Muscle layer of duodenum (tissue), 2 donors: ENCODE measurements around the gene TTF2.
A peak's percentile ranks its signal among the peaks of the same experiment; 100 is the strongest.

Experiments used
- H3K27ac ChIP-seq: one replicate; pipeline ENCODE4 v1.7.0; 2013; ENCODE audit warnings: mild to moderate bottlenecking, low read length
- H3K27me3 ChIP-seq: one replicate; pipeline ENCODE4 v1.7.0; 2013; ENCODE audit warnings: low read depth, mild to moderate bottlenecking, control low read depth, low read length
- H3K36me3 ChIP-seq, 2 donors: one replicate each; pipeline ENCODE4 v1.7.0; 2013; ENCODE audit warnings: low read length in 2 of 2, control low read depth in 1 of 2, mild to moderate bottlenecking in 1 of 2; ENCODE audit not compliant: insufficient read depth in 2 of 2, control insufficient read depth in 1 of 2
- H3K4me1 ChIP-seq, 2 donors: one replicate each; pipeline ENCODE4 v1.7.0; 2013; ENCODE audit warnings: low read length in 2 of 2, mild to moderate bottlenecking in 2 of 2, control low read depth in 1 of 2, moderate library complexity in 1 of 2; ENCODE audit not compliant: insufficient read depth in 2 of 2, control insufficient read depth in 1 of 2
- H3K4me3 ChIP-seq, 2 donors: one replicate each; pipeline ENCODE4 v1.7.0; 2013; ENCODE audit warnings: low read length in 2 of 2, low read depth in 1 of 2, mild to moderate bottlenecking in 1 of 2
- H3K9me3 ChIP-seq, 2 donors: one replicate each; pipeline ENCODE4 v1.7.0; 2013; ENCODE audit warnings: low read length in 2 of 2, control low read depth in 1 of 2, mild to moderate bottlenecking in 1 of 2; ENCODE audit not compliant: control insufficient read depth in 1 of 2
- donor health status: healthy.

The TTF2 gene

GRCh38 chr1:117059678-117060440 is at the start of gene TTF2:
TSS of gene TTF2 (plus strand) at chr1:117060326. CDS start at chr1:117060347, 21 bp downstream.
- Histone ChIP-seq H3K4me1 (peaks cover 0 to 13% of the 10 kb centered on the region in 2 donors), H3K9me3 (no peaks in the 10 kb centered on the region), H3K27ac (peak within 1 kb of the TSS; percentile 87), H3K4me3 (peak within 1 kb of the TSS; percentile 88 to 98), H3K27me3 (no peaks in the 10 kb centered on the region), H3K36me3 (no peaks in the 10 kb centered on the region)

GRCh38 chr1:117011334-117011733 is 48.8 kb upstream of the TTF2 start:
- Histone ChIP-seq H3K4me3 (no peak overlapping the region), H3K36me3 (no peaks in the 10 kb centered on the region), H3K4me1 (no peaks in the 10 kb centered on the region), H3K9me3 (no peaks in the 10 kb centered on the region), H3K27ac (no peak overlapping the region), H3K27me3 (no peaks in the 10 kb centered on the region)

GRCh38 chr1:117013309-117013858 is 46.7 kb upstream of the TTF2 start:
- no peaks in the 10 kb centered on the region for H3K27me3 ChIP-seq

GRCh38 chr1:117014209-117014608 is 45.9 kb upstream of the TTF2 start:
- no peaks in the 10 kb centered on the region for H3K9me3 ChIP-seq
- H3K27ac ChIP-seq: no peak overlapping the region
- H3K36me3 ChIP-seq: peaks cover 0 to 3% of the 10 kb centered on the region in 2 donors
- no peak overlapping the region for H3K4me3 ChIP-seq
- no peaks in the 10 kb centered on the region for H3K4me1 ChIP-seq
- H3K27me3 ChIP-seq: no peaks in the 10 kb centered on the region

More at GRCh38 chr1:117013309-117013858, 46.7 kb upstream of the TTF2 start:
- H3K4me1 ChIP-seq: no peaks in the 10 kb centered on the region
- no peaks in the 10 kb centered on the region for H3K36me3 ChIP-seq
- no peak overlapping the region for H3K27ac ChIP-seq
- H3K4me3 ChIP-seq: no peak overlapping the region
- H3K9me3 ChIP-seq: no peaks in the 10 kb centered on the region

GRCh38 chr1:117015724-117016123 is 44.4 kb upstream of the TTF2 start:
- no peak overlapping the region for H3K4me3 ChIP-seq
- H3K36me3 ChIP-seq: peaks cover 0 to 3% of the 10 kb centered on the region in 2 donors
- no peaks in the 10 kb centered on the region for H3K9me3 ChIP-seq
- no peaks in the 10 kb centered on the region for H3K27me3 ChIP-seq
- no peak overlapping the region for H3K27ac ChIP-seq
- H3K4me1 ChIP-seq: no peaks in the 10 kb centered on the region

- H3K4me1 ChIP-seq: no peaks in the 10 kb centered on the region
- H3K27ac ChIP-seq: no peak overlapping the region
- H3K27me3 ChIP-seq: no peaks in the 10 kb centered on the region
- H3K4me3 ChIP-seq: no peak overlapping the region
- peaks cover 0 to 3% of the 10 kb centered on the region in 2 donors for H3K36me3 ChIP-seq
- H3K9me3 ChIP-seq: no peaks in the 10 kb centered on the region
Observed at GRCh38 chr1:117017062-117017461, 43.1 kb upstream of the TTF2 start.

- H3K9me3 ChIP-seq: no peaks in the 10 kb centered on the region
- H3K4me3 ChIP-seq: no peak overlapping the region
- no peak overlapping the region for H3K27ac ChIP-seq
- no peaks in the 10 kb centered on the region for H3K4me1 ChIP-seq
- no peaks in the 10 kb centered on the region for H3K27me3 ChIP-seq
- peaks cover 0 to 3% of the 10 kb centered on the region in 2 donors for H3K36me3 ChIP-seq
Observed at GRCh38 chr1:117017648-117018047, 42.5 kb upstream of the TTF2 start.

- H3K27ac ChIP-seq: no peak overlapping the region
Observed at GRCh38 chr1:117020526-117021156, 39.5 kb upstream of the TTF2 start.

GRCh38 chr1:117022114-117022513 is 38.0 kb upstream of the TTF2 start:
- Histone ChIP-seq H3K9me3 (no peaks in the 10 kb centered on the region), H3K4me1 (no peaks in the 10 kb centered on the region), H3K4me3 (no peak overlapping the region), H3K27me3 (no peaks in the 10 kb centered on the region), H3K27ac (no peak overlapping the region), H3K36me3 (peaks cover 0 to 7% of the 10 kb centered on the region in 2 donors)

More at GRCh38 chr1:117020526-117021156, 39.5 kb upstream of the TTF2 start:
- no peak overlapping the region for H3K4me3 ChIP-seq
- peaks cover 0 to 6% of the 10 kb centered on the region in 2 donors for H3K36me3 ChIP-seq
- H3K4me1 ChIP-seq: no peaks in the 10 kb centered on the region
- H3K27me3 ChIP-seq: no peaks in the 10 kb centered on the region
- H3K9me3 ChIP-seq: no peaks in the 10 kb centered on the region

- H3K27me3 ChIP-seq: no peaks in the 10 kb centered on the region
- no peak overlapping the region for H3K4me3 ChIP-seq
- H3K4me1 ChIP-seq: no peaks in the 10 kb centered on the region
- H3K27ac ChIP-seq: no peak overlapping the region
- H3K36me3 ChIP-seq: peaks cover 0 to 4% of the 10 kb centered on the region in 2 donors
- no peaks in the 10 kb centered on the region for H3K9me3 ChIP-seq
Observed at GRCh38 chr1:117025568-117025967, 34.6 kb upstream of the TTF2 start.

GRCh38 chr1:117026361-117026760 is 33.8 kb upstream of the TTF2 start:
- Histone ChIP-seq H3K4me1 (no peaks in the 10 kb centered on the region), H3K27me3 (no peaks in the 10 kb centered on the region), H3K36me3 (peaks cover 0 to 4% of the 10 kb centered on the region in 2 donors), H3K27ac (no peak overlapping the region), H3K4me3 (no peak overlapping the region), H3K9me3 (no peaks in the 10 kb centered on the region)
